Activated naive CD4-positive, alpha-beta T cell treated with anti-CD3 and anti-CD28 coated beads, Interleukin-2, amount 50 U/mL, for 24 hours (primary cell): ENCODE results near the gene LRRC4.

Experiments used
- H3K27ac Mint-ChIP-seq: one replicate; pipeline ENCODE4 v1.8.0; 2021; ENCODE audit warnings: mild to moderate bottlenecking, mixed read lengths
- H3K27me3 Mint-ChIP-seq: one replicate; pipeline ENCODE4 v1.8.0; 2021; ENCODE audit warnings: mixed read lengths
- H3K36me3 Mint-ChIP-seq: one replicate; pipeline ENCODE4 v1.8.0; 2021; ENCODE audit warnings: mixed read lengths
- H3K4me1 Mint-ChIP-seq: one replicate; pipeline ENCODE4 v1.8.0; 2021; ENCODE audit warnings: mixed read lengths
- H3K4me3 Mint-ChIP-seq: one replicate; pipeline ENCODE4 v1.8.0; 2021; ENCODE audit warnings: mild to moderate bottlenecking, mixed read lengths
- H3K9me3 Mint-ChIP-seq: one replicate; pipeline ENCODE4 v1.8.0; 2021; ENCODE audit warnings: mixed read lengths

The LRRC4 gene

GRCh38 chr7:128030654-128031611 is at the start of gene LRRC4:
Gene LRRC4, minus strand, starts transcription at chr7:128031437. Its CDS starts 797 bp downstream, at chr7:128030640.
- Mint-ChIP-seq H3K36me3 (peaks cover 13% of the 10 kb centered on the region), H3K4me3 (peak within 1 kb of the TSS; percentile 88), H3K27ac (peak within 1 kb of the TSS; percentile 87), H3K9me3 (no peaks in the 10 kb centered on the region), H3K4me1 (peaks cover 12% of the 10 kb centered on the region), H3K27me3 (peaks cover 1% of the 10 kb centered on the region)

GRCh38 chr7:128080169-128080568 is 48.9 kb upstream of the LRRC4 start:
- Mint-ChIP-seq H3K4me3 (no peak overlapping the region), H3K4me1 (no peaks in the 10 kb centered on the region), H3K9me3 (no peaks in the 10 kb centered on the region), H3K27me3 (no peaks in the 10 kb centered on the region), H3K36me3 (peaks cover 2% of the 10 kb centered on the region), H3K27ac (peak overlapping the region; percentile 14)

GRCh38 chr7:128078309-128078708 is 47.1 kb upstream of the LRRC4 start:
- peaks cover 2% of the 10 kb centered on the region for H3K36me3 Mint-ChIP-seq
- no peaks in the 10 kb centered on the region for H3K4me1 Mint-ChIP-seq
- no peak overlapping the region for H3K27ac Mint-ChIP-seq
- H3K4me3 Mint-ChIP-seq = no peak overlapping the region
- no peaks in the 10 kb centered on the region for H3K27me3 Mint-ChIP-seq
- no peaks in the 10 kb centered on the region for H3K9me3 Mint-ChIP-seq

- peaks cover 3% of the 10 kb centered on the region for H3K4me1 Mint-ChIP-seq
- no peak overlapping the region for H3K4me3 Mint-ChIP-seq
- no peaks in the 10 kb centered on the region for H3K36me3 Mint-ChIP-seq
- no peaks in the 10 kb centered on the region for H3K9me3 Mint-ChIP-seq
- H3K27ac Mint-ChIP-seq = no peak overlapping the region
- no peaks in the 10 kb centered on the region for H3K27me3 Mint-ChIP-seq
Observed at GRCh38 chr7:128076796-128077271, 45.6 kb upstream of the LRRC4 start.

GRCh38 chr7:128076196-128076795 is 45.1 kb upstream of the LRRC4 start:
- Mint-ChIP-seq H3K9me3 (no peaks in the 10 kb centered on the region), H3K27me3 (no peaks in the 10 kb centered on the region), H3K4me1 (peaks cover 8% of the 10 kb centered on the region), H3K4me3 (no peak overlapping the region), H3K36me3 (no peaks in the 10 kb centered on the region), H3K27ac (no peak overlapping the region)

GRCh38 chr7:128075242-128076095 is 44.2 kb upstream of the LRRC4 start:
- H3K4me3 Mint-ChIP-seq = no peak overlapping the region
- H3K27me3 Mint-ChIP-seq = no peaks in the 10 kb centered on the region
- H3K36me3 Mint-ChIP-seq = peaks cover 3% of the 10 kb centered on the region
- no peak overlapping the region for H3K27ac Mint-ChIP-seq
- H3K9me3 Mint-ChIP-seq = no peaks in the 10 kb centered on the region
- H3K4me1 Mint-ChIP-seq = peaks cover 16% of the 10 kb centered on the region

- no peaks in the 10 kb centered on the region for H3K27me3 Mint-ChIP-seq
- H3K4me1 Mint-ChIP-seq = peaks cover 21% of the 10 kb centered on the region
- H3K36me3 Mint-ChIP-seq = peaks cover 3% of the 10 kb centered on the region
- no peak overlapping the region for H3K27ac Mint-ChIP-seq
- no peaks in the 10 kb centered on the region for H3K9me3 Mint-ChIP-seq
- no peak overlapping the region for H3K4me3 Mint-ChIP-seq
Observed at GRCh38 chr7:128074736-128075135, 43.5 kb upstream of the LRRC4 start.

- Mint-ChIP-seq H3K4me1 (peaks cover 21% of the 10 kb centered on the region), H3K27me3 (no peaks in the 10 kb centered on the region), H3K36me3 (peaks cover 3% of the 10 kb centered on the region), H3K4me3 (no peak overlapping the region), H3K9me3 (no peaks in the 10 kb centered on the region), H3K27ac (no peak overlapping the region)
Observed at GRCh38 chr7:128074336-128074735, 43.1 kb upstream of the LRRC4 start.

- peaks cover 25% of the 10 kb centered on the region for H3K4me1 Mint-ChIP-seq
- H3K9me3 Mint-ChIP-seq = no peaks in the 10 kb centered on the region
- no peaks in the 10 kb centered on the region for H3K27me3 Mint-ChIP-seq
- H3K27ac Mint-ChIP-seq = no peak overlapping the region
- H3K4me3 Mint-ChIP-seq = no peak overlapping the region
- H3K36me3 Mint-ChIP-seq = peaks cover 5% of the 10 kb centered on the region
Observed at GRCh38 chr7:128073671-128074310, 42.6 kb upstream of the LRRC4 start.

GRCh38 chr7:128071801-128072200 is 40.6 kb upstream of the LRRC4 start:
- Mint-ChIP-seq H3K36me3 (peaks cover 5% of the 10 kb centered on the region), H3K9me3 (no peaks in the 10 kb centered on the region), H3K27ac (no peak overlapping the region)

GRCh38 chr7:128071376-128071775 is 40.1 kb upstream of the LRRC4 start:
- H3K27me3 Mint-ChIP-seq = no peaks in the 10 kb centered on the region
- peaks cover 40% of the 10 kb centered on the region for H3K4me1 Mint-ChIP-seq
- H3K9me3 Mint-ChIP-seq = no peaks in the 10 kb centered on the region
- H3K36me3 Mint-ChIP-seq = peaks cover 5% of the 10 kb centered on the region
- peak overlapping the region; percentile 10 for H3K27ac Mint-ChIP-seq
- peak overlapping the region; percentile 30 for H3K4me3 Mint-ChIP-seq

More at GRCh38 chr7:128071801-128072200, 40.6 kb upstream of the LRRC4 start:
- no peaks in the 10 kb centered on the region for H3K27me3 Mint-ChIP-seq
- peaks cover 40% of the 10 kb centered on the region for H3K4me1 Mint-ChIP-seq
- H3K4me3 Mint-ChIP-seq = no peak overlapping the region

- Mint-ChIP-seq H3K36me3 (peaks cover 10% of the 10 kb centered on the region), H3K27me3 (no peaks in the 10 kb centered on the region), H3K4me1 (peaks cover 45% of the 10 kb centered on the region), H3K9me3 (no peaks in the 10 kb centered on the region), H3K4me3 (peak overlapping the region; percentile 1), H3K27ac (no peak overlapping the region)
Observed at GRCh38 chr7:128069373-128070364, 38.4 kb upstream of the LRRC4 start.

- no peaks in the 10 kb centered on the region for H3K9me3 Mint-ChIP-seq
- H3K4me1 Mint-ChIP-seq = peaks cover 49% of the 10 kb centered on the region
- peaks cover 13% of the 10 kb centered on the region for H3K36me3 Mint-ChIP-seq
- H3K27me3 Mint-ChIP-seq = no peaks in the 10 kb centered on the region
- no peak overlapping the region for H3K27ac Mint-ChIP-seq
- no peak overlapping the region for H3K4me3 Mint-ChIP-seq
Observed at GRCh38 chr7:128068785-128069184, 37.5 kb upstream of the LRRC4 start.

- no peak overlapping the region for H3K27ac Mint-ChIP-seq
- H3K4me1 Mint-ChIP-seq = peaks cover 49% of the 10 kb centered on the region
- H3K9me3 Mint-ChIP-seq = no peaks in the 10 kb centered on the region
- no peaks in the 10 kb centered on the region for H3K27me3 Mint-ChIP-seq
- peaks cover 13% of the 10 kb centered on the region for H3K36me3 Mint-ChIP-seq
- no peak overlapping the region for H3K4me3 Mint-ChIP-seq
Observed at GRCh38 chr7:128067983-128068382, 36.7 kb upstream of the LRRC4 start.
